RWPE2 (cell line): Measurements from ENCODE around the gene ACMSD.
A peak's percentile ranks its signal among the peaks of the same experiment; 100 is the strongest.

Experiments used
- ATAC-seq: fragments of 200-7000 bp; cut with Tn5 transposase; 3 replicates; pipeline ENCODE4 v1.9.1; 2021; ENCODE audit warnings: low read depth
- DNase-seq: peaks from one replicate; pipeline ENCODE4 v3.0.0-alpha.2; 2020; ENCODE audit warnings: low spot score
- H3K27ac ChIP-seq: fragments of 450-650 bp; 2 replicates; pipeline ENCODE4 v1.5.1; 2017; ENCODE audit warnings: mild to moderate bottlenecking; ENCODE audit not compliant: poor library complexity, severe bottlenecking
- H3K27me3 ChIP-seq: fragments of 250-450 bp; sonication (Bioruptor Pico); 2 replicates; pipeline ENCODE4 v1.5.1; 2021; ENCODE audit warnings: mild to moderate bottlenecking, moderate library complexity; ENCODE audit not compliant: insufficient read depth, poor library complexity, severe bottlenecking
- H3K36me3 ChIP-seq: fragments of 250-450 bp; sonication (Bioruptor Pico); 2 replicates; pipeline ENCODE4 v1.5.1; 2020; ENCODE audit warnings: low read depth, mild to moderate bottlenecking, moderate library complexity
- H3K4me1 ChIP-seq: fragments of 250-450 bp; sonication (Bioruptor Pico); 2 replicates; pipeline ENCODE4 v1.5.1; 2021; ENCODE audit warnings: mild to moderate bottlenecking, moderate library complexity; ENCODE audit not compliant: insufficient read depth, poor library complexity, severe bottlenecking
- H3K4me3 ChIP-seq: fragments of 250-450 bp; sonication (Bioruptor Pico); 2 replicates; pipeline ENCODE4 v1.5.1; 2021; ENCODE audit warnings: mild to moderate bottlenecking, moderate library complexity; ENCODE audit not compliant: severe bottlenecking
- H3K9me3 ChIP-seq: fragments of 250-450 bp; sonication (Bioruptor Pico); 2 replicates; pipeline ENCODE4 v1.5.1; 2021; ENCODE audit warnings: mild to moderate bottlenecking, moderate library complexity; ENCODE audit not compliant: severe bottlenecking
- CTCF ChIP-seq: fragments of 450-650 bp; IDR thresholded peaks from one replicate; pipeline ENCODE4 v1.5.1; 2017; ENCODE audit warnings: mild to moderate bottlenecking, moderate library complexity; ENCODE audit not compliant: poor library complexity, severe bottlenecking

ACMSD gene

GRCh38 chr2:134855709-134856108 lies 17.3 kb downstream of the ACMSD start:
- ATAC-seq (no peak), DNase-seq (no peak)
- Histone ChIP-seq H3K4me3 (no peak overlapping the region), H3K36me3 (no peaks in the 10 kb centered on the region), H3K9me3 (no peaks in the 10 kb centered on the region), H3K4me1 (no peaks in the 10 kb centered on the region), H3K27ac (no peak overlapping the region), H3K27me3 (no peaks in the 10 kb centered on the region)
- TF ChIP-seq CTCF: no peak

- no peak overlapping the region for H3K4me3 ChIP-seq
- no peaks in the 10 kb centered on the region for H3K4me1 ChIP-seq
- H3K36me3 ChIP-seq: no peaks in the 10 kb centered on the region
- no peak for TF ChIP-seq CTCF
- DNase-seq (no peak), ATAC-seq (no peak)
- no peak overlapping the region for H3K27ac ChIP-seq
- H3K9me3 ChIP-seq: no peaks in the 10 kb centered on the region
- H3K27me3 ChIP-seq: no peaks in the 10 kb centered on the region
These were observed 19.8 kb downstream of the ACMSD start for GRCh38 chr2:134858245-134858644.

GRCh38 chr2:134861173-134861572 lies 22.8 kb downstream of the ACMSD start:
- Histone ChIP-seq H3K36me3 (no peaks in the 10 kb centered on the region), H3K27ac (no peak overlapping the region), H3K4me3 (no peak overlapping the region), H3K27me3 (no peaks in the 10 kb centered on the region), H3K4me1 (peaks cover under 1% of the 10 kb centered on the region), H3K9me3 (no peaks in the 10 kb centered on the region)
- DNase-seq: no peak
- no peak for ATAC-seq
- no peak for TF ChIP-seq CTCF

- no peaks in the 10 kb centered on the region for H3K27me3 ChIP-seq
- DNase-seq (no peak), ATAC-seq (0 out of 3 replicates have a peak, but pooled peaks have one; percentile 25)
- no peaks in the 10 kb centered on the region for H3K9me3 ChIP-seq
- H3K27ac ChIP-seq: no peak overlapping the region
- no peak for TF ChIP-seq CTCF
- H3K36me3 ChIP-seq: no peaks in the 10 kb centered on the region
- H3K4me1 ChIP-seq: peaks cover 10% of the 10 kb centered on the region
- no peak overlapping the region for H3K4me3 ChIP-seq
These were observed 23.7 kb downstream of the ACMSD start for GRCh38 chr2:134862069-134862468.

- H3K9me3 ChIP-seq: no peaks in the 10 kb centered on the region
- no peak for DNase-seq
- H3K4me1 ChIP-seq: peaks cover 11% of the 10 kb centered on the region
- no peak overlapping the region for H3K27ac ChIP-seq
- no peaks in the 10 kb centered on the region for H3K27me3 ChIP-seq
- TF ChIP-seq CTCF: no peak
- no peak for ATAC-seq
- no peaks in the 10 kb centered on the region for H3K36me3 ChIP-seq
- H3K4me3 ChIP-seq: no peak overlapping the region
These were observed 24.3 kb downstream of the ACMSD start for GRCh38 chr2:134862674-134863073.
